Subcutaneous abdominal adipose tissue (tissue), 5 donors: ENCODE measurements around the gene SPCS3.
"Not testable (repeated sequence)": the region's sequence is repeated elsewhere in the genome, so short reads cannot be mapped to it uniquely, and the experiment has no call there.

Source experiments
- H3K27ac ChIP-seq: one replicate; pipeline ENCODE4 v1.7.0; 2013; ENCODE audit warnings: low read depth, mild to moderate bottlenecking, inconsistent platforms, low read length, moderate library complexity
- H3K27me3 ChIP-seq, 5 donors: one replicate each; pipeline ENCODE4 v1.7.0; 2013; ENCODE audit warnings: low read length in 5 of 5, inconsistent platforms in 1 of 5; ENCODE audit not compliant: control insufficient read depth in 5 of 5, insufficient read depth in 4 of 5
- H3K36me3 ChIP-seq, 5 donors: one replicate each; pipeline ENCODE4 v1.7.0; 2013; ENCODE audit warnings: low read length in 5 of 5; ENCODE audit not compliant: control insufficient read depth in 5 of 5, insufficient read depth in 5 of 5
- H3K4me1 ChIP-seq, 5 donors: one replicate each; pipeline ENCODE4 v1.7.0; 2013; ENCODE audit warnings: low read length in 5 of 5, mild to moderate bottlenecking in 3 of 5, moderate library complexity in 1 of 5; ENCODE audit not compliant: control insufficient read depth in 5 of 5, insufficient read depth in 5 of 5
- H3K4me3 ChIP-seq, 5 donors: one replicate each; pipeline ENCODE4 v1.7.0; 2013; ENCODE audit warnings: low read length in 5 of 5, low read depth in 1 of 5
- H3K9ac ChIP-seq, 5 donors: one replicate each; pipeline ENCODE4 v1.7.0; 2013; ENCODE audit warnings: low read length in 5 of 5, mild to moderate bottlenecking in 4 of 5, moderate library complexity in 3 of 5
- H3K9me3 ChIP-seq, 5 donors: one replicate each; pipeline ENCODE4 v1.7.0; 2013; ENCODE audit warnings: low read length in 5 of 5; ENCODE audit not compliant: control insufficient read depth in 5 of 5
- donor health status: healthy.
- donor health status: healthy.
- donor health status: healthy.
- donor health status: healthy.
- donor health status: healthy.

Gene SPCS3

DNA sequence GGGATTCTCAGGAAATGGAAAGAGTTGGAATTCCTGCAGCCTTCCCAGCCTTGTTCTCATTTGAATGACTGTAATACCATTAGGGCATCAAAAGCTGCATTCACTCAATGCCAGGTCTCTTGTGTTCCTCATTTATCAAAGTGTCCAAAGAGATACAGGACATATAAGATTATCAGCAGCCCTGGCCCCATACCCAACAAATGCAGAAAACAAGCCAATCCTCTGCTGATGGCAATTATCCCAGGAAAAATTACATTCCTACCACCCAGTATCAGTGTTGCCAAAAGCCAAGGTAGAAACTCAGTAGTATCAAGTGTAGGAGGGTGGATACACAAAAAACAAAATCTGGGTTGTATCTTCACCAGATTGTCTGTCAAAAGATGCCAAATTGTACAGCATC lies 32.2 kb upstream of the SPCS3 start:
- no peaks in the 10 kb centered on the region for H3K27me3 ChIP-seq
- H3K4me3 ChIP-seq = no peak overlapping the region
- no peak overlapping the region for H3K9ac ChIP-seq
- no peaks in the 10 kb centered on the region for H3K4me1 ChIP-seq
- H3K9me3 ChIP-seq = no peaks in the 10 kb centered on the region
- no peak overlapping the region for H3K27ac ChIP-seq
- no peaks in the 10 kb centered on the region for H3K36me3 ChIP-seq

DNA sequence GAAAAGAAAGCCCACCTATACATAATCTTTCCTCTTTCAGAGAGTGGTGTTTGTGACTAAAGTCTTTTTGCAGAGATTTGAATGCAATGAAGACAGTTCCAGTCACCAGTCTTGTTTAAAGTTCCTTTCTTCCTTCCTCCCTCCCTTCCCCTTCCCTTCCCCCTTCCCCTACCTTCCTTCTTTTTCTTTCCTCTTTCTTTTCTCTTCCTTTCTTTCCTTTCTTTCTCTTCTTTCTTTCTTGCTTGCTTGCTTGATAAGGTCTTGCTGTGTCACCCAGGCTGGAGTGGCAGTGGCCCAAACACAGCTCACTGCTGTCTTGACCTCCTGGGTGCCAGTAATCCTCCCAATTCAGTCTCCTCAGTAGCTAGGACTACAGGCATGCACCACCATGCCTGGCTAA lies 31.7 kb upstream of the SPCS3 start:
- H3K4me3 ChIP-seq = no peak overlapping the region
- H3K4me1 ChIP-seq = no peaks in the 10 kb centered on the region
- no peaks in the 10 kb centered on the region for H3K27me3 ChIP-seq
- H3K36me3 ChIP-seq = no peaks in the 10 kb centered on the region
- no peak overlapping the region for H3K27ac ChIP-seq
- no peaks in the 10 kb centered on the region for H3K9me3 ChIP-seq
- no peak overlapping the region for H3K9ac ChIP-seq

DNA sequence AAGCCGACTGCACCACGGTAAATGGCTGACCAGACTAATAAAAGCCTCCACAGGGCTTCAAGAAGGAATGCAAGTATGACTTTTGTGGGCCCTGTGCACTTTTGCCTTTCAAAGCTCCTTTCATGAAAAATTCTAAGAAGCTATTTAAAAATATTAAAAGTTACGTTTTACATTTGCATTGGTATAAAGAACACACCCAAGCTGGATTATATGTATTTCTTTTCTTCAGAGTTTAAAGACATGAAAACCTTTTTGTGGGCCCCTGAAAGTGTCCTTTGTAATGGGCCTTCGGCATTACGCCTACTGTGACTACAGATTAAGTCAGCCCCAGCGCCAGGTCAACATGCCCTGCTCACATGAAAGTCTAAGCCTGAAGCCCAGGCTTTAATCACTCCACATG lies 30.2 kb upstream of the SPCS3 start:
- H3K27ac ChIP-seq = no peak overlapping the region
- H3K9ac ChIP-seq = no peak overlapping the region
- H3K27me3 ChIP-seq = no peaks in the 10 kb centered on the region
- H3K4me3 ChIP-seq = no peak overlapping the region
- no peaks in the 10 kb centered on the region for H3K9me3 ChIP-seq
- no peaks in the 10 kb centered on the region for H3K4me1 ChIP-seq
- H3K36me3 ChIP-seq = no peaks in the 10 kb centered on the region

DNA sequence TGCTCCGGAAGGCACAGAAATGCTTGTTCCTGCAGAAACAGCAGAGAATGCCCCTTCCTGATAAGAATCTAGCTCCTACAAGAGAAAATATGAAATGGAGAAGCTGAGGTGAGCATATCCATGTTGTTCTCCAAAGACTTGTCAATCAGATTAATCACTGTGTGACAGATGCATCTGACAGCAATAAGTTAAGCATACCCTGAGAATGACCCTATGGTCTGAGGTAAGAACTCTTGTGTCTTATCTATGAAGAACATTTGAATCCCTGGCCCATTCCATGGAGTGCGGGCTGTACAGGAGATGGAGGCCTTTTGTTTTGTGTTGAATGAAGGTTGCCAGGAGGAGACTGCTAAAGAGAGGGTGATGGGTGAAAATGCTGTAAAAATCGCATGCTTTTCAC lies 29.2 kb upstream of the SPCS3 start:
- Histone ChIP-seq H3K9ac (no peak overlapping the region), H3K36me3 (no peaks in the 10 kb centered on the region), H3K27me3 (no peaks in the 10 kb centered on the region), H3K4me3 (no peak overlapping the region), H3K27ac (no peak overlapping the region), H3K4me1 (no peaks in the 10 kb centered on the region), H3K9me3 (no peaks in the 10 kb centered on the region)

DNA sequence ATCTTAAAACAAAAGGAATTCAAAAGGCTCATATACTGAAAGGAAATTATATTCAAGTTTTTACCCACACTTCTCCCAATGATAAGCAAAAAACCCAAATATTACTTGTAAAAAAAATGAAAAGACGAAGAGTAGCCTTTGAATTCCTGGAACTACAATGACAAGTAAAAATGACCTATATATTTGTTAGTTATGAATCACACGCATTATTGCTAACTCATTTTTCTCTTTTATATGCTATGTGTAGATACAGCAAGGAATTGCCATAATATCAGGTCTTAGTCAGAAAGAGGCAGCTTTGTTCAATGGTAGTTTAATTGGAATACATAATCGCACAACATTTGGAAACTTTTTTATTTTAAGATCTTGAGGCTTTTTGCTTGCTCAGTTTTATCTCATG lies 28.0 kb upstream of the SPCS3 start:
- Histone ChIP-seq H3K9ac (no peak overlapping the region), H3K4me3 (no peak overlapping the region), H3K4me1 (no peaks in the 10 kb centered on the region), H3K36me3 (no peaks in the 10 kb centered on the region), H3K9me3 (no peaks in the 10 kb centered on the region), H3K27me3 (no peaks in the 10 kb centered on the region), H3K27ac (no peak overlapping the region)

DNA sequence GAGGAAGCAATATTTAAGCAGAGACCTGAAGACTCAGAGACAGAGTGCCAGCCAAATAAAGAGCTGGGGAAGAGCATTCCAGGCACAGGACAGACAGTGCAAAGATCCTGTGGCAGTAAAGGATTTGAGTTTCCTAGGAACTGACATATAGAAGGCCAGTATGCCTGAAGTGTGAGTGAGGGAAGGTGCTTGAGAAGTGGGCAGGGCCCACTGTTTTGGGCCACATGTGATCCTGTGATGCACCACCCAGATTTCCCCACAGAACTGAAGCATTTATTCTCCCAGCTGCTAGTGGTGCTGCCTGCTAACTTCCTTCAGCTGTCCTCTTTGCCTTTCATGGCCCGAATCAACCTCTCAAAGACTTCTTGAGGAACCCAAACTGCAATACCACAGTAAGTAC lies 26.8 kb upstream of the SPCS3 start:
- Histone ChIP-seq H3K27me3 (no peaks in the 10 kb centered on the region), H3K27ac (no peak overlapping the region), H3K36me3 (no peaks in the 10 kb centered on the region), H3K9me3 (no peaks in the 10 kb centered on the region), H3K4me3 (no peak overlapping the region), H3K9ac (no peak overlapping the region), H3K4me1 (no peaks in the 10 kb centered on the region)

DNA sequence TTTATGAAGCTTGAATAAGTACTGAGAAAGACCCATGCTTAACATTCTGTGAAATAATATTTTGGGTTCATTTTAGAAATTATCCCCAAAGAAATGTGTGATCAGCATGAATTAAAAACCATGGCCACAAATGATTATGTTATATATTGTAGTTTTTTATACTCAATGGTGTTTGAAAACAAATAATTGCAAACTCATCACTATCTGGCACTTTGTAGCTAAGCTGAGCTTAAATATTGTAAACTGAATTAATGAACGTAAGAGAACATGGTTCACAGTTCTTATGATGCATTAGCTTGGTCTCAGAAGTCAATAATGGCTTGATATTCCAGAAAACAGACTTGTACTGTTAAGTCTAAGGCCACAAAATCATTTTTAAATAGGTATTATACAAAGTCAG lies 26.1 kb upstream of the SPCS3 start:
- H3K27me3 ChIP-seq = no peaks in the 10 kb centered on the region
- no peak overlapping the region for H3K9ac ChIP-seq
- H3K4me1 ChIP-seq = no peaks in the 10 kb centered on the region
- no peak overlapping the region for H3K27ac ChIP-seq
- no peak overlapping the region for H3K4me3 ChIP-seq
- H3K9me3 ChIP-seq = no peaks in the 10 kb centered on the region
- H3K36me3 ChIP-seq = no peaks in the 10 kb centered on the region

DNA sequence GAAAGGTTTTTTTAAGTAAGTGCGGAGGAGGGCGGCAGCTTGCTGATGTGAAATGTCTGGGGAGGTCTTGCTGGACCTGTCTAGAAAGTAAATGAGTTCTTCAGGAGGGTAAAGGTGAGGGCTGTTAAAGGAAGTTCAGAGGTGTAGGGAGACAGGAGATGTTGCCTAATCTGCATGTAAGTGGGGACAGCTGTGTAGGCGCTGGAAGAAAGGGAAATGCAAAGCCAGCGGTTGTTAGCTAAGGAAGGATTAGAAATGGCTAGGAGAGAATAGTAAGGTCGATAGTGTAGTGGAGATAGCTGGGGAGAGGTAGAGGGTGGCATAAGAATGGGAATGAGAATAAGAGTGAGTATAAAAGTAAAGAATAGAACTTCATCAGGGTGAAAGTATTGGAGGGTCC lies 23.9 kb upstream of the SPCS3 start:
- H3K36me3 ChIP-seq, H3K27me3 ChIP-seq, H3K27ac ChIP-seq, H3K4me3 ChIP-seq, H3K9me3 ChIP-seq, H3K9ac ChIP-seq, H3K4me1 ChIP-seq: not testable (repeated sequence)

DNA sequence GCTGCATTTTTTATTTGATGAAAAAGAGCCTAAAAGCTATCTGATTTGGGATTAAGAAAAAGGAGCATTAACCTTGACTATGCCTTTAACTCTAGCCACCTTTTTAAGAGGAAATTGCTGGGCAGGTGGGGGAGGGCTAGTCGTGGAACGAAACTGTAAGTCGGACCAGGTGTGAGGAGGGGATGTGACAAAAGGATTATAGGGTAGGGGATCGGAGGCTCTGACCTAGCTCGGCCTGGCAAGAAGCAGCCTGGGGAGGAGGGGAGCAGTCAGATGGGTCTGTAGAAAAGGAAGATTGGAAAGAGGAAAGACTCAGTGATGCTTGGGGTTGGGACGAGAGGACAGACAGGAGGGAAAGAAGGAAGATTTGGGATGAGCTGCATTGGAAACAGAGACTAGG lies 21.1 kb upstream of the SPCS3 start:
- no peak overlapping the region for H3K27ac ChIP-seq
- H3K4me3 ChIP-seq = no peak overlapping the region
- no peaks in the 10 kb centered on the region for H3K4me1 ChIP-seq
- no peaks in the 10 kb centered on the region for H3K9me3 ChIP-seq
- H3K36me3 ChIP-seq = no peaks in the 10 kb centered on the region
- H3K9ac ChIP-seq = no peak overlapping the region
- no peaks in the 10 kb centered on the region for H3K27me3 ChIP-seq

DNA sequence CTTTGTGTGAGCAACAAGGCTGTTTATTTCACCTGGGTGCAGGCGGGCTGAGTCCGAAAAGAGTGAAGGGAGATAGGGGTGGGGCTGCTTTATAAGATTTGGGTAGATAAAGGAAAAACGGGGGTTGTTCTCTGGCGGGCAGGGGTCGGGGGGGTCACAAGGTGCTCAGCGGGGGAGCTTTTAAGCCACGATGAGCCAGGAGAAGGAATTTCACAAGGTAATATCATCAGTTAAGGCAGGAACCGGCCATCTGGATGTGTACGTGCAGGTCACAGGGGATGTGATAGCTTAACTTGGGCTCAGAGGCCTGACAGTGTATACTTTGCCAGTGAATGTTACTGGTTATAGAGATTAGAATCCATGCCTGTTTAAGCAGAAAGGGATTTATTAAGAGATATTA lies 19.7 kb upstream of the SPCS3 start:
- no peaks in the 10 kb centered on the region for H3K27me3 ChIP-seq
- H3K9me3 ChIP-seq = no peaks in the 10 kb centered on the region
- H3K9ac ChIP-seq = no peak overlapping the region
- H3K36me3 ChIP-seq = no peaks in the 10 kb centered on the region
- no peaks in the 10 kb centered on the region for H3K4me1 ChIP-seq
- no peak overlapping the region for H3K4me3 ChIP-seq
- H3K27ac ChIP-seq = no peak overlapping the region

DNA sequence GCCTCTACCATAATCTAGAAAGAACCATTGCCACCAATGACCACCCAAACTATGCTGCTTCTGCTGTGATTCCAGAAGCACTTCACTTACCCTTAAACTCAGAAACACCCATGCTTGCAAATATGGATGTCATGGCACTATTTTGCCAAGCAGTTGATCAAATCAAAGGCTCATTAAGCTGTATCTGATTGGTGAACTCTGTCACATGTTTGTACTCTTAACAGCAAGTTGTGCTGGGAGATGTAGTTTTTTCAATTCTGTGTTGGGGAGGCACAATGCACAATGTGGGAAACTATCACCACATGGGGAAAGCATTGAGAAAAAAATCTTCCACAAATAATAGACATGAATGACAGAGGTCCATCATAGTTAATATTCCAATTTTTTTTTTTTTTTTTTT lies 19.2 kb upstream of the SPCS3 start:
- H3K4me3 ChIP-seq = no peak overlapping the region
- H3K9me3 ChIP-seq = no peaks in the 10 kb centered on the region
- H3K27ac ChIP-seq = no peak overlapping the region
- H3K27me3 ChIP-seq = no peaks in the 10 kb centered on the region
- H3K4me1 ChIP-seq = no peaks in the 10 kb centered on the region
- H3K9ac ChIP-seq = no peak overlapping the region
- H3K36me3 ChIP-seq = no peaks in the 10 kb centered on the region
